Testis (tissue), 3 donors: ENCODE data around the gene SMIM24. TPM values are rescaled to one million over a fixed set of nuclear protein-coding genes. Genes with fewer than 3 reads are reported as not detected.

ENCODE experiments used
- DNase-seq: peaks from one replicate; pipeline ENCODE4 v3.0.0-alpha.2; 2019
- H3K27ac ChIP-seq, 2 donors: fragments of 200-600 bp; sonication (generic); one replicate each; pipeline ENCODE4 v1.5.1; 2019
- H3K27me3 ChIP-seq: fragments of 200-600 bp; sonication (generic); one replicate; pipeline ENCODE4 v1.5.1; 2019
- H3K36me3 ChIP-seq: fragments of 200-600 bp; sonication (generic); one replicate; pipeline ENCODE4 v1.5.1; 2017; ENCODE audit warnings: low read depth; ENCODE audit errors: missing control alignments
- H3K4me1 ChIP-seq: fragments of 200-600 bp; sonication (generic); one replicate; pipeline ENCODE4 v1.5.1; 2019
- H3K4me3 ChIP-seq, 2 donors: fragments of 200-600 bp; sonication (generic); one replicate each; pipeline ENCODE4 v1.5.1; 2017 to 2019
- H3K9me3 ChIP-seq: fragments of 200-600 bp; sonication (generic); one replicate; pipeline ENCODE4 v1.5.1; 2017
- CTCF ChIP-seq, 3 experiments: fragments of 450-650 bp in 2 of 3; fragments of 200-600 bp in 1 of 3; sonication (generic) in 1 of 3; IDR thresholded peaks; one replicate each; pipeline ENCODE4 v1.5.1; 2016 to 2019; ENCODE audit warnings: antibody characterized with exemption in 3 of 3, mild to moderate bottlenecking in 2 of 3, moderate library complexity in 1 of 3
- POLR2A ChIP-seq: fragments of 450-650 bp; IDR thresholded peaks from one replicate; pipeline ENCODE4 v1.6.1; 2017; ENCODE audit warnings: antibody characterized with exemption, mild to moderate bottlenecking, moderate library complexity
- WGBS, 2 donors: methylation state at CpG; one replicate each; pipeline ENCODE4 v1.1.5; 2018; 5-methylcytosine and 5-hydroxymethylcytosine counted together
- intact Hi-C: fragments of 100-400 bp; cut with DNase I; formaldehyde crosslinking; loops from one replicate; pipeline ENCODE4 v1.15.1; 2023; ENCODE audit warnings: low total_unique reads
- polyA plus RNA-seq: library from polyadenylated mRNA; stranded (reverse); fragments of 350-450 nt; fragmentation: Illumina TruSeq; extraction: RNeasy Lipid Tissue Mini Kit (QIAGEN cat#74804); gene quantifications from one replicate; pipeline ENCODE4 v1.2.3, GENCODE V29; 2014; ENCODE audit warnings: low read depth, low replicate concordance; ENCODE audit not compliant: insufficient read depth
- total RNA-seq, 2 donors: library from RNA; depleted of rRNA; stranded (reverse); fragments of >200 nt; gene quantifications; one replicate each; pipeline ENCODE4 v1.2.3, GENCODE V29; 2016

Gene SMIM24
- total and polyA plus RNA-seq, 3 donors from 2014 or later, result 1.3 to 10.1 (median 3.1) TPM

- Histone ChIP-seq H3K27ac (no peak overlapping the region), H3K9me3 (no peaks in the 10 kb centered on the region), H3K4me3 (no peak overlapping the region), H3K36me3 (no peaks in the 10 kb centered on the region), H3K4me1 (peaks cover 27% of the 10 kb centered on the region), H3K27me3 (no peaks in the 10 kb centered on the region)
- 86 to 94% methylated on average over 2 of the region's 2 CpGs for WGBS, 2 donors
- DNase-seq, result no peak
- TF ChIP-seq POLR2A, result no peak
- no peak for TF ChIP-seq CTCF (IDR thresholded peaks at IDR 0.05)
- intact Hi-C loops, result no loop called here
Measured at GRCh38 chr19:3518659-3519058, 38.3 kb upstream of the SMIM24 start.

- TF ChIP-seq POLR2A, result no peak
- Histone ChIP-seq H3K9me3 (no peaks in the 10 kb centered on the region), H3K36me3 (no peaks in the 10 kb centered on the region), H3K27me3 (no peaks in the 10 kb centered on the region), H3K4me3 (no peak overlapping the region), H3K27ac (no peak overlapping the region), H3K4me1 (peaks cover 31% of the 10 kb centered on the region)
- DNase-seq, result no peak
- WGBS, 2 donors, result 86 to 88% methylated on average over 10 of the region's 10 CpGs
- intact Hi-C loops, result no loop called here
Measured at GRCh38 chr19:3518255-3518654, 37.9 kb upstream of the SMIM24 start.

- H3K4me1 ChIP-seq, result peaks cover 37% of the 10 kb centered on the region
- no peaks in the 10 kb centered on the region for H3K9me3 ChIP-seq
- H3K4me3 ChIP-seq, result no peak overlapping the region
- no peak overlapping the region for H3K27ac ChIP-seq
- DNase-seq, result no peak
- no peaks in the 10 kb centered on the region for H3K27me3 ChIP-seq
- H3K36me3 ChIP-seq, result no peaks in the 10 kb centered on the region
- WGBS, 2 donors, result 76 to 79% methylated on average over 2 of the region's 2 CpGs
- intact Hi-C loops, result no loop called here
- TF ChIP-seq POLR2A, result no peak
- TF ChIP-seq CTCF (IDR thresholded peaks at IDR 0.05), result no peak
Measured at GRCh38 chr19:3517638-3518037, 37.3 kb upstream of the SMIM24 start.

- no peak overlapping the region for H3K4me3 ChIP-seq
- H3K27ac ChIP-seq, result no peak overlapping the region
- no peaks in the 10 kb centered on the region for H3K9me3 ChIP-seq
- TF ChIP-seq POLR2A (no peak), CTCF (IDR thresholded peaks at IDR 0.05) (no peak)
- no peak for DNase-seq
- no peaks in the 10 kb centered on the region for H3K36me3 ChIP-seq
- H3K4me1 ChIP-seq, result peaks cover 37% of the 10 kb centered on the region
- no peaks in the 10 kb centered on the region for H3K27me3 ChIP-seq
- WGBS, 2 donors, result 60 to 70% methylated on average over 4 to 15 of the region's 15 CpGs
- intact Hi-C loops, result no loop called here
Measured at GRCh38 chr19:3516675-3517207, 36.4 kb upstream of the SMIM24 start.

- intact Hi-C loops, result no loop called here
- Histone ChIP-seq H3K4me3 (no peak overlapping the region), H3K27me3 (no peaks in the 10 kb centered on the region), H3K4me1 (peaks cover 41% of the 10 kb centered on the region), H3K27ac (no peak overlapping the region), H3K9me3 (no peaks in the 10 kb centered on the region), H3K36me3 (no peaks in the 10 kb centered on the region)
- WGBS, 2 donors, result 51 to 63% methylated on average over 10 to 15 of the region's 15 CpGs
- TF ChIP-seq CTCF (IDR thresholded peaks at IDR 0.05), result no peak
- no peak for TF ChIP-seq POLR2A
- no peak for DNase-seq
Measured at GRCh38 chr19:3515891-3516422, 35.6 kb upstream of the SMIM24 start.
